Neural crest cell (in vitro differentiated cells): ENCODE measurements around the gene SLC35F2. TPM values are rescaled to one million over a fixed set of nuclear protein-coding genes. Genes with fewer than 3 reads are reported as not detected.
A peak's percentile ranks its signal among the peaks of the same experiment; 100 is the strongest.
"Not testable (repeated sequence)": the region's sequence is repeated elsewhere in the genome, so short reads cannot be mapped to it uniquely, and the experiment has no call there.

ENCODE experiments used
- DNase-seq: peaks from one replicate; pipeline ENCODE4 v3.0.0; 2021; ENCODE audit warnings: low read depth, mixed read lengths, low spot score
- H3K27ac Mint-ChIP-seq: one replicate; pipeline ENCODE4 v1.8.0; 2021; ENCODE audit warnings: mild to moderate bottlenecking, mixed read lengths; ENCODE audit not compliant: unreplicated experiment
- H3K27me3 Mint-ChIP-seq: 2 replicates; pipeline ENCODE4 v1.8.0; 2021; ENCODE audit warnings: low read depth, mild to moderate bottlenecking, mixed read lengths
- H3K36me3 Mint-ChIP-seq: 2 replicates; pipeline ENCODE4 v1.8.0; 2021; ENCODE audit warnings: low read depth, mild to moderate bottlenecking, mixed read lengths
- H3K4me1 Mint-ChIP-seq: 2 replicates; pipeline ENCODE4 v1.8.0; 2021; ENCODE audit warnings: mixed read lengths
- H3K4me3 Mint-ChIP-seq: one replicate; pipeline ENCODE4 v1.8.0; 2021; ENCODE audit warnings: mild to moderate bottlenecking, mixed read lengths
- H3K9me3 Mint-ChIP-seq: 2 replicates; pipeline ENCODE4 v1.8.0; 2021; ENCODE audit warnings: mixed read lengths
- total RNA-seq: library from RNA; stranded (reverse); gene quantifications from 2 replicates; pipeline ENCODE4 v1.2.1, GENCODE V29; 2021
- TF ChIP-seq, protein P1 (sequence below): fragments of 200-600 bp; sonication (generic); conservative IDR thresholded peaks from 2 replicates; pipeline ENCODE4 v1.5.0; 2021; ENCODE audit warnings: antibody characterized with exemption, mild to moderate bottlenecking

The SLC35F2 gene
- total RNA-seq, 1 donor from 2014 or later = 18.5 TPM

DNA sequence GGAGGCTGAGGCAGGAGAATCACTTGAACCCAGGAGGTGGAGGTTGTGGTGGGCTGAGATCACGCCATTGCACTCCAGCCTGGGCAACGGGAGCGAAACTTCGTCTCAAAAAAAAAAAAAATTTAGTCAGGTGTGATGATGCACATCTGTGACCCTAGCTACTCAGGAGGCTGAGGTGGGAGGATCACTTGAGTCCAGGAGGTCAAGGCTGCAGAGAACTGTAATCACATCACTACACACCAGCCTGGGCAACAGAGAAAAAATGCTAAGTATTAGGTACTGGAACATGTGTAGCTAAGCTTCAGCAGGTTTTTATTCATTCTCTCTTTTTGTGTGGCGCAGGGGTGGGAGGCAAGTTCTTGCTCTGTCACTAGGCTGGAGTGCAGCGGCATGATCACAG lies 82.5 kb downstream of the SLC35F2 start:
- DNase-seq = no peak
- Mint-ChIP-seq H3K4me1 (no peaks in the 10 kb centered on the region), H3K27me3 (no peaks in the 10 kb centered on the region), H3K36me3 (no peaks in the 10 kb centered on the region), H3K27ac (no peak overlapping the region), H3K9me3 (no peaks in the 10 kb centered on the region), H3K4me3 (no peak overlapping the region)
- TF ChIP-seq, protein P1, sequence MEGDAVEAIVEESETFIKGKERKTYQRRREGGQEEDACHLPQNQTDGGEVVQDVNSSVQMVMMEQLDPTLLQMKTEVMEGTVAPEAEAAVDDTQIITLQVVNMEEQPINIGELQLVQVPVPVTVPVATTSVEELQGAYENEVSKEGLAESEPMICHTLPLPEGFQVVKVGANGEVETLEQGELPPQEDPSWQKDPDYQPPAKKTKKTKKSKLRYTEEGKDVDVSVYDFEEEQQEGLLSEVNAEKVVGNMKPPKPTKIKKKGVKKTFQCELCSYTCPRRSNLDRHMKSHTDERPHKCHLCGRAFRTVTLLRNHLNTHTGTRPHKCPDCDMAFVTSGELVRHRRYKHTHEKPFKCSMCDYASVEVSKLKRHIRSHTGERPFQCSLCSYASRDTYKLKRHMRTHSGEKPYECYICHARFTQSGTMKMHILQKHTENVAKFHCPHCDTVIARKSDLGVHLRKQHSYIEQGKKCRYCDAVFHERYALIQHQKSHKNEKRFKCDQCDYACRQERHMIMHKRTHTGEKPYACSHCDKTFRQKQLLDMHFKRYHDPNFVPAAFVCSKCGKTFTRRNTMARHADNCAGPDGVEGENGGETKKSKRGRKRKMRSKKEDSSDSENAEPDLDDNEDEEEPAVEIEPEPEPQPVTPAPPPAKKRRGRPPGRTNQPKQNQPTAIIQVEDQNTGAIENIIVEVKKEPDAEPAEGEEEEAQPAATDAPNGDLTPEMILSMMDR = no peak

- Mint-ChIP-seq H3K36me3 (no peaks in the 10 kb centered on the region), H3K4me3 (no peak overlapping the region), H3K27me3 (peaks cover 8% of the 10 kb centered on the region), H3K4me1 (peaks cover 10% of the 10 kb centered on the region), H3K9me3 (no peaks in the 10 kb centered on the region), H3K27ac (peak overlapping the region; percentile 54)
- TF ChIP-seq, protein P1 = no peak
- DNase-seq = no peak
Observed at GRCh38 chr11:107770551-107770951, 88.0 kb downstream of the SLC35F2 start.

DNA sequence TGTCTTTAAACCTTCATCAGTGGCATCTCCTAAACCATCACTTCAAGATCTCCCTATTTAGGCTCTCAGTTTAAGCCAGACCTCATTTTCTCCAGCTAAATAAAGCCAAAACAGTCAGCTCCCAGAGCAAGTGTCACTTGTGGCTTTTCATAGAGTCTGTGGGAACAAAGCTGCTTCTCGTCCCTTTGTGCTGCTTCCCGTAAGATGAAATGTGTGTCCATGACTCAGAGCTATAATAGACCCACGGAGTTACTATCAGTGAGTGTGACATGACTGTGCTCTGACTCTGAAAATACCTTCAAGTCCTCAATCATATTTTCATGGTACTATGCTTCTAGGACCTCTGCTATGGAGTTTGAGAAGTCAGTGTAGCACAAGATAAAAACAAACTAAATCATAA lies 89.4 kb downstream of the SLC35F2 start:
- TF ChIP-seq, protein P1 = no peak
- Mint-ChIP-seq H3K36me3 (no peaks in the 10 kb centered on the region), H3K4me3 (no peak overlapping the region), H3K27ac (no peak overlapping the region), H3K4me1 (peaks cover 10% of the 10 kb centered on the region), H3K9me3 (no peaks in the 10 kb centered on the region), H3K27me3 (peaks cover 17% of the 10 kb centered on the region)
- DNase-seq = no peak

GRCh38 chr11:107758719-107759355 lies 99.8 kb downstream of the SLC35F2 start:
- Mint-ChIP-seq H3K4me1 (peaks cover 11% of the 10 kb centered on the region), H3K9me3 (peaks cover 10% of the 10 kb centered on the region)
- DNase-seq, H3K27ac Mint-ChIP-seq, H3K27me3 Mint-ChIP-seq, H3K4me3 Mint-ChIP-seq, H3K36me3 Mint-ChIP-seq: not testable (repeated sequence)

DNA sequence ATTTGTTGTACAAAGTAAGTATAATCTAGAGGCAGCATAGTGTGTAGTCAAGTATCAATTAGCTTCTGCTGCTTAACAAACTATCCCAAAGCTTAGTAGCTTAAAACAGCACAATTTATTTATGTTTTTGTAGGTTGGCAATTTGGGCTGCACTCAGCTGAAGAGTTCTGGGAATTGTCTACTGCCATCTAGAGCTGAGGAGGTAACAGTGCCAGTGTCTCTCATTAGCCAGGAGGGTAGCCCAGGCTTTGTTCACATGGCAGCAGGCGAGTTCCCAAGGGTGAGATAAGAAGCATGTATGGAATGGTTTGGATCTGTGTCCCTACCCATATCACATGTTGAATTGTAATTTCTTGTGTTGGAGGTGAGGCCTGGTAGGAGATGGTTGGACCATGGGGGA lies 100.9 kb downstream of the SLC35F2 start:
- DNase-seq = no peak
- Mint-ChIP-seq H3K9me3 (peaks cover 10% of the 10 kb centered on the region), H3K4me3 (no peak overlapping the region), H3K27ac (no peak overlapping the region), H3K36me3 (peaks cover 6% of the 10 kb centered on the region), H3K27me3 (no peaks in the 10 kb centered on the region), H3K4me1 (peaks cover 11% of the 10 kb centered on the region)
- TF ChIP-seq, protein P1 = no peak

- DNase-seq = no peak
- Mint-ChIP-seq H3K9me3 (peaks cover 10% of the 10 kb centered on the region), H3K4me1 (peaks cover 11% of the 10 kb centered on the region), H3K4me3 (no peak overlapping the region), H3K27me3 (no peaks in the 10 kb centered on the region), H3K36me3 (peaks cover 6% of the 10 kb centered on the region), H3K27ac (peak overlapping the region; percentile 15)
- TF ChIP-seq, protein P1 = no peak
Observed at GRCh38 chr11:107756553-107756952, 102.0 kb downstream of the SLC35F2 start.
